ENCODE measurements around the gene KDF1. TPM values are rescaled to one million over a fixed set of nuclear protein-coding genes. Genes with fewer than 3 reads are reported as not detected.

KDF1 gene
- total and polyA plus RNA-seq, 4 donors: 6.6 to 12.5 (median 8.8) TPM

DNA sequence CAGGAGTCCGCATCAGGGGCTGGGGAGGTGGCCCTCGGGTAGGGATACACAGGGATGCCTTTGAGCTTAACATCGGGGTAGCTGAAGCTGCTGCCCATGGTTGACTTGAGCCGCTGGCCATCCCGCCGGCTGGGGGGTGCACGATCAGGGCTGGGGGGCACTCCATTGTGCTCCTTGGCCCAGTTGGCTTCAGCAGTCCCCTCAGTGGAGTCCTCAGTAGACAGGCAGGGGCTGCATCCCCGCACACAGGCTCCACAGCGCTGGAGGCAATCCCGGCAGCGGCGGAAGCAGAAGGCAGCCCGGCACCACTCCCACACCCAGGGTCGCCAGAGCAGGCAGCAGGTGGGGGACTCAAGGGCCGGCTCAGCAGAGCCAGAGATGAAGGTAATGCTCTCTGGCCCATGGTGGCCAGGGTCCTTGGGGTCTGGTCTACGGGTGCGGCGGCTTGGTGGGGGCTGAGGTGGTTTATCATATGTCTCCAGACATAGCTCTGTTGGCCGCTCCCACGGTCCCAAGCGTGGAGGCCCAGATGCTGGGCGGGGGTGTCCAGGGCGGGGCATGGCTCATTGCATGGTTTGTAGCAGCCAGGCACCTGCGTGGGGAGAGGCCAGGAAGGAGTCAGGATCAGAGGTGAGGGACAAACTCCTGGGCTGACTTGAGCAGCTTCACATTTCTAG is 8.3 kb downstream of the KDF1 start:
- no peak overlapping the region for H3K27ac ChIP-seq (ENCODE audit: low read depth in 1 of 2, low read length in 1 of 2)
- TF ChIP-seq, protein P1, sequence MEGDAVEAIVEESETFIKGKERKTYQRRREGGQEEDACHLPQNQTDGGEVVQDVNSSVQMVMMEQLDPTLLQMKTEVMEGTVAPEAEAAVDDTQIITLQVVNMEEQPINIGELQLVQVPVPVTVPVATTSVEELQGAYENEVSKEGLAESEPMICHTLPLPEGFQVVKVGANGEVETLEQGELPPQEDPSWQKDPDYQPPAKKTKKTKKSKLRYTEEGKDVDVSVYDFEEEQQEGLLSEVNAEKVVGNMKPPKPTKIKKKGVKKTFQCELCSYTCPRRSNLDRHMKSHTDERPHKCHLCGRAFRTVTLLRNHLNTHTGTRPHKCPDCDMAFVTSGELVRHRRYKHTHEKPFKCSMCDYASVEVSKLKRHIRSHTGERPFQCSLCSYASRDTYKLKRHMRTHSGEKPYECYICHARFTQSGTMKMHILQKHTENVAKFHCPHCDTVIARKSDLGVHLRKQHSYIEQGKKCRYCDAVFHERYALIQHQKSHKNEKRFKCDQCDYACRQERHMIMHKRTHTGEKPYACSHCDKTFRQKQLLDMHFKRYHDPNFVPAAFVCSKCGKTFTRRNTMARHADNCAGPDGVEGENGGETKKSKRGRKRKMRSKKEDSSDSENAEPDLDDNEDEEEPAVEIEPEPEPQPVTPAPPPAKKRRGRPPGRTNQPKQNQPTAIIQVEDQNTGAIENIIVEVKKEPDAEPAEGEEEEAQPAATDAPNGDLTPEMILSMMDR (IDR thresholded peaks at IDR 0.05; ENCODE audit: control extremely low read depth, extremely low read depth): no peak
- H3K9ac ChIP-seq (ENCODE audit: insufficient read depth in 1 of 2, low read length in 2 of 2): no peak overlapping the region
- no peaks in the 10 kb centered on the region for H3K27me3 ChIP-seq (ENCODE audit: control insufficient read depth in 3 of 3, insufficient read depth in 3 of 3, low read length in 2 of 3)
- H3K9me3 ChIP-seq (ENCODE audit: control insufficient read depth in 4 of 4, insufficient read depth in 3 of 4, low read length in 3 of 4): peaks cover 0 to 3% (median 0%) of the 10 kb centered on the region in 4 donors
- 92 to 95% methylated on average over 24 of the region's 24 CpGs for WGBS, 2 donors
- no peak for DNase-seq
- no peak overlapping the region for H3K4me3 ChIP-seq
- peaks cover 0 to 15% (median 0%) of the 10 kb centered on the region in 4 donors for H3K36me3 ChIP-seq (ENCODE audit: control insufficient read depth in 4 of 4, insufficient read depth in 4 of 4, low read length in 4 of 4)
- no peaks in the 10 kb centered on the region for H3K4me1 ChIP-seq (ENCODE audit: control insufficient read depth in 5 of 5, insufficient read depth in 5 of 5, low read length in 5 of 5)
- no peak for ATAC-seq (ENCODE audit: insufficient read depth, low FRiP score)

DNA sequence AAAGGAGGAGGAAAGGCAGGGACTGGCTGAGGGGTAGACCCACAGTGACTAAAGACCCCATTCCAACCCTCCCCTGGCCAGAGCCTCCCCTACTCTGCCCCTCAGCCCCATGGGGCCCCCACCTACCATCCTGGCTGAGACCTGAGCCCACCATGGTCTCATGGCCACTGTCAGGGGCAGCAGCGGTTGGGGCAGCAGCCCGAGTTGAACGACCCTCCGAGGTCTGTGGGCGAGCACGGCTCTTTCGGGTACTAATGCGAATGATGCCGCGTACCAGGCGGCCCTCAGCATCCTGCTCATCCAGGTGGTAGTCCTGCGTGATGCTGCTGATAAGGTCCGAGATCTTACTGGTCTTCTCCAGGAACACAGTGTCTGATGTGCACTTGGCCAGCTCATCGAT is 9.1 kb downstream of the KDF1 start:
- peaks cover 0 to 2% (median 0%) of the 10 kb centered on the region in 4 donors for H3K9me3 ChIP-seq (ENCODE audit: control insufficient read depth in 4 of 4, insufficient read depth in 3 of 4, low read length in 3 of 4)
- no peaks in the 10 kb centered on the region for H3K27me3 ChIP-seq (ENCODE audit: control insufficient read depth in 3 of 3, insufficient read depth in 3 of 3, low read length in 2 of 3)
- H3K9ac ChIP-seq (ENCODE audit: insufficient read depth in 1 of 2, low read length in 2 of 2): no peak overlapping the region
- peaks cover 0 to 18% (median 0%) of the 10 kb centered on the region in 4 donors for H3K36me3 ChIP-seq (ENCODE audit: control insufficient read depth in 4 of 4, insufficient read depth in 4 of 4, low read length in 4 of 4)
- 95 to 96% methylated on average over 14 of the region's 14 CpGs for WGBS, 2 donors
- H3K27ac ChIP-seq (ENCODE audit: low read depth in 1 of 2, low read length in 1 of 2): no peak overlapping the region
- H3K4me1 ChIP-seq (ENCODE audit: control insufficient read depth in 5 of 5, insufficient read depth in 5 of 5, low read length in 5 of 5): no peaks in the 10 kb centered on the region
- ATAC-seq (ENCODE audit: insufficient read depth, low FRiP score) (no peak), DNase-seq (no peak)
- TF ChIP-seq, protein P1 (IDR thresholded peaks at IDR 0.05; ENCODE audit: control extremely low read depth, extremely low read depth): no peak
- no peak overlapping the region for H3K4me3 ChIP-seq

DNA sequence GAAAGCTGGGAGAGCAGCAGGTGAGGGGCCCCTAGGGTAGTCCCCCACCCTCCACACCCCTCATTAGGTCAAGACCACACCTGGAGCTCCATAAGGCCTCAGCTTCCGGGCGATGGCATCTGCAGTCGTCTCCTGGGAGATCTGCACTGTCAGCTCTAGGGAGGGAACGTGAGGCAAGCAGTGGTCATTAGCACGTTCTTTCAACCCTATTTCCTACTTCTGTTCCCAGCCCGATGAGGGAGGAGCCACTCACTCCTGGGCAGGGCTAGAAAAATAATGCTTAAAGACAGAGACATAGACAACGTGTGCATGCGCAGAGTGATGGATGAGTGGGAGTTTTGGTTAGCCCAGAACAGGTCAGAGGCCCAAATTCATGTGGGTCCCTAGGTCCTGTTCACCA is 9.7 kb downstream of the KDF1 start:
- Histone ChIP-seq H3K36me3 (ENCODE audit: control insufficient read depth in 4 of 4, insufficient read depth in 4 of 4, low read length in 4 of 4) (peaks cover 0 to 23% (median 3%) of the 10 kb centered on the region in 4 donors), H3K27ac (ENCODE audit: low read depth in 1 of 2, low read length in 1 of 2) (no peak overlapping the region), H3K9ac (ENCODE audit: insufficient read depth in 1 of 2, low read length in 2 of 2) (no peak overlapping the region), H3K9me3 (ENCODE audit: control insufficient read depth in 4 of 4, insufficient read depth in 3 of 4, low read length in 3 of 4) (no peaks in the 10 kb centered on the region), H3K4me3 (no peak overlapping the region), H3K4me1 (ENCODE audit: control insufficient read depth in 5 of 5, insufficient read depth in 5 of 5, low read length in 5 of 5) (no peaks in the 10 kb centered on the region), H3K27me3 (ENCODE audit: control insufficient read depth in 3 of 3, insufficient read depth in 3 of 3, low read length in 2 of 3) (no peaks in the 10 kb centered on the region)
- 59 to 72% methylated on average over 8 of the region's 8 CpGs for WGBS, 2 donors
- DNase-seq (no peak), ATAC-seq (ENCODE audit: insufficient read depth, low FRiP score) (no peak)
- TF ChIP-seq, protein P1 (IDR thresholded peaks at IDR 0.05; ENCODE audit: control extremely low read depth, extremely low read depth): no peak

DNA sequence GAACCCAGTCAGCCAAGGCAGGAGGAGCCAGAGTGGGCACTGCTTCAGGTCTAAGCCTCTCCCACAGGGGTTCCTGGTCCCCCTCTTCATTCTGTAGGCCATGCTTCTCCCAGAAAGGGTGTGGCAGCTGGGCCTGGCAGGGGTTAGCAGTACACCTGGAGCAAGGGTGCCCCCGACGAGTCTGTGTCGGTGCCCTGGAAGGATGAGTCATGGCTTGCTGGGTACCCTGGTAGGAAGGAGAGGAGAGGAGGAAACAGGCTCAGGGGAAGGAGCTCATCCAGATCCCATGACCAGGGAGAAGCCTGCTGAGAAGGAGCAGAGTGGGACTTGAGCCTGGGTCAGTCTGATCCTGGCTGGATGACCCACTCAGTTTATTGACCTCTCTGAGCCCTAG is 10.3 kb downstream of the KDF1 start:
- WGBS, 2 donors: 68 to 82% methylated on average over 3 of the region's 3 CpGs
- TF ChIP-seq, protein P1 (IDR thresholded peaks at IDR 0.05; ENCODE audit: control extremely low read depth, extremely low read depth): no peak
- ATAC-seq (ENCODE audit: insufficient read depth, low FRiP score): no peak

More for the DNA sequence above, 10.3 kb downstream of the KDF1 start:
- Histone ChIP-seq H3K9ac (ENCODE audit: insufficient read depth in 1 of 2, low read length in 2 of 2) (no peak overlapping the region), H3K27me3 (ENCODE audit: control insufficient read depth in 3 of 3, insufficient read depth in 3 of 3, low read length in 2 of 3) (no peaks in the 10 kb centered on the region), H3K36me3 (ENCODE audit: control insufficient read depth in 4 of 4, insufficient read depth in 4 of 4, low read length in 4 of 4) (peaks cover 5 to 29% (median 9%) of the 10 kb centered on the region in 4 donors), H3K27ac (ENCODE audit: low read depth in 1 of 2, low read length in 1 of 2) (no peak overlapping the region), H3K9me3 (ENCODE audit: control insufficient read depth in 4 of 4, insufficient read depth in 3 of 4, low read length in 3 of 4) (no peaks in the 10 kb centered on the region), H3K4me1 (ENCODE audit: control insufficient read depth in 5 of 5, insufficient read depth in 5 of 5, low read length in 5 of 5) (no peaks in the 10 kb centered on the region), H3K4me3 (no peak overlapping the region)
- DNase-seq: no peak
